ENCODE results near the gene MAP3K10.
"Not testable (repeated sequence)": the region's sequence is repeated elsewhere in the genome, so short reads cannot be mapped to it uniquely, and the experiment has no call there.

MAP3K10 gene

GRCh38 chr19:40159744-40160143 is 31.5 kb upstream of the MAP3K10 start:
- no peak for DNase-seq (ENCODE audit: low spot score)
- in situ Hi-C loops (cut with MboI; ENCODE audit: low pct_unique_long_range_greater_than_20kb, low sequenced_read_pairs, unreplicated experiment): no loop called here
- no peak for TF ChIP-seq CTCF (IDR thresholded peaks at IDR 0.05; ENCODE audit: extremely low read depth, insufficient read depth, missing control alignments)

GRCh38 chr19:40162104-40162503 is 29.1 kb upstream of the MAP3K10 start:
- no peak for DNase-seq (ENCODE audit: low spot score)
- in situ Hi-C loops (cut with MboI; ENCODE audit: low pct_unique_long_range_greater_than_20kb, low sequenced_read_pairs, unreplicated experiment): no loop called here
- no peak for TF ChIP-seq CTCF (IDR thresholded peaks at IDR 0.05; ENCODE audit: extremely low read depth, insufficient read depth, missing control alignments)

- DNase-seq (ENCODE audit: low spot score): peak; percentile 61
- no peak for TF ChIP-seq CTCF (IDR thresholded peaks at IDR 0.05; ENCODE audit: extremely low read depth, insufficient read depth, missing control alignments)
- in situ Hi-C loops (cut with MboI; ENCODE audit: low pct_unique_long_range_greater_than_20kb, low sequenced_read_pairs, unreplicated experiment): no loop called here
Observed at GRCh38 chr19:40163541-40164129, 27.6 kb upstream of the MAP3K10 start.

GRCh38 chr19:40165362-40165937 is 25.8 kb upstream of the MAP3K10 start:
- peak; percentile 94 for TF ChIP-seq CTCF (IDR thresholded peaks at IDR 0.05; ENCODE audit: extremely low read depth, insufficient read depth, missing control alignments)
- in situ Hi-C loops (cut with MboI; ENCODE audit: low pct_unique_long_range_greater_than_20kb, low sequenced_read_pairs, unreplicated experiment): no loop called here
- DNase-seq (ENCODE audit: low spot score): peak; percentile 76

- DNase-seq (ENCODE audit: low spot score); in situ Hi-C loops (cut with MboI; ENCODE audit: low pct_unique_long_range_greater_than_20kb, low sequenced_read_pairs, unreplicated experiment): not testable (repeated sequence)
Observed at GRCh38 chr19:40169482-40170302, 21.5 kb upstream of the MAP3K10 start.

GRCh38 chr19:40170303-40170989 is 20.8 kb upstream of the MAP3K10 start:
- in situ Hi-C loops (cut with MboI; ENCODE audit: low pct_unique_long_range_greater_than_20kb, low sequenced_read_pairs, unreplicated experiment); DNase-seq (ENCODE audit: low spot score): not testable (repeated sequence)

- in situ Hi-C loops (cut with MboI; ENCODE audit: low pct_unique_long_range_greater_than_20kb, low sequenced_read_pairs, unreplicated experiment); DNase-seq (ENCODE audit: low spot score): not testable (repeated sequence)
Observed at GRCh38 chr19:40171293-40171692, 19.9 kb upstream of the MAP3K10 start.

GRCh38 chr19:40174092-40174491 is 17.1 kb upstream of the MAP3K10 start:
- in situ Hi-C loops (cut with MboI; ENCODE audit: low pct_unique_long_range_greater_than_20kb, low sequenced_read_pairs, unreplicated experiment): no loop called here
- no peak for TF ChIP-seq CTCF (IDR thresholded peaks at IDR 0.05; ENCODE audit: extremely low read depth, insufficient read depth, missing control alignments)
- no peak for DNase-seq (ENCODE audit: low spot score)
